ENCODE measurements around the gene CSN1S1. TPM values are rescaled to one million over a fixed set of nuclear protein-coding genes. Genes with fewer than 3 reads are reported as not detected.

CSN1S1 gene
- total RNA-seq, 2 donors from 2014 or later: not detected

DNA sequence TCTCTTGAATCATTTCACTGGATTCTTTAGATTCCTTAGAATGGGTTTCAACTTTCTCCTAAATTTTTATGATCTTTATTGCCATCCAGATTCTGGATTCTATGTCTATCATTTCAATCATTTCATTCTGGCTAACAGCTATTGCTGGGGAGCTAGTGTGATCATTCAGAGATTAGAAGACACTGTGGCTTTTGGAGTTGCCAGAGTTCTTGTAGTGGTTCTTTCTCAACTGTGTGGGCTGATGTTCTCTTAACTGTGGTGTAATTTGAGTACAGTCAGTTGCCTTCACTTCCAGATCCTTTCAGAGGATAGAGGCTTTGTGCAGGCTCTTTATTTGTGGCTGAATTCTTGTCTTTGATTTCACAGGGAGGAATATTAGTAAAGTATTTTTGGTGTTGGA lies 46.7 kb downstream of the CSN1S1 start:
- intact Hi-C loops (cut with DNase I, micrococcal nuclease): no loop called here
- ATAC-seq (no peak), DNase-seq (no peak)

DNA sequence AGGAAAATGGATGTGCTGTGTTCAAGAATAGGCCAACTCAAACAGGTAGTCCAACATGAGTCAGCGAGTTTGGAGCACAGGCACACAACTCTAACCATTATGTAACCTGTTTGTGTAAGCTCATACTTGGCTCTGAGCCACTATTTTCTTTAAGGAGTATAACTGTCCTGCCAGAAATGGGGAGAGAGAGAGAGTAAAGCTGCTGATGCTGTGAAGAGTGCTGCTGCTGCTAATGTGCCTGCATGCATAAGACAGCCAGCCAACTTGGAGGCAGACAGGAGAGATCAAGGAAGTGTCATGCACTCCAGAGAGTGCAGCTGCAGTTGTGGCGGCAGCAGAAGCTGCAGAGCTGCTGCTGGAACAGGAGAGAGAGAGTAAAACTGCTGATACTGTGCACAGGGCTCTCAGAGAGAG lies 53.2 kb downstream of the CSN1S1 start:
- DNase-seq (no peak), ATAC-seq (peak; percentile 59)
- intact Hi-C loops (cut with DNase I, micrococcal nuclease): no loop called here

DNA sequence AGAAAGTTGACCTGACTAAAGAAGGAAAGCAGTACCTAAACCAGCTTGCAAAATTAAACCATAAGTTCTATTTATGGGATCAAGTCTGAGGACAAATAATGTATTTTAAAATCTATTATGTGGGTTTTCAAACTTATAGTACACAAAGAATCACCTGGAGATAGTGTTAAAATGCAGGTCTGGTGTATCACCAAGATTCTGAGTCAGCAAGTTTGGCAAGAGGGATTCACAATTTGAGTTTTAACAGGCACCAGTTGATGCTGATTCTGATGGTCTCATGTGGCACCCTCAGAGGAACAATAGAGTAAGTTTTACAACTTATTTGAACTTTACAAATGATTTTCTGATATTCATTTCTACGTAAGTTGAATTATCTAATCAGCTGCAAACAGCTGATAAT lies 55.8 kb downstream of the CSN1S1 start:
- intact Hi-C loops (cut with DNase I, micrococcal nuclease): no loop called here
- ATAC-seq: no peak
- DNase-seq: no peak

DNA sequence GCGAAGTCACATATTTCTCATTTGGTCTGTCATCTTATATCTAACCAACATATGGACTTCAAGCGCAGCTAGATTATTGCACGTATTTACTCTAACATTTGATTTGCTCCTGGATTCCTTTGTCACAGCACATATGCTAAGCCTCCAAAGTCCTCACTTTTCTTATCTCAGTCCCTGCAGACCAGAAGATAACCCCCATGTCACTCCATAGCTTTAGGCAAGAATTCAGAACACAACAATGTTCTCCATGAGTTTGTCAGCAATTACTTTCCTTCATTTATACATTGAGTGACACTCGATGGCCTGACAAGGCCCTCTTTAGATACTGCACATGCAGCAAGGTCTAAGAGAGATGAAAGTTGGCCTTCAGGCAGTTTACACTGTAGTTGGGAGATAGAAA lies 60.1 kb downstream of the CSN1S1 start:
- ATAC-seq (no peak), DNase-seq (no peak)
- intact Hi-C loops (cut with DNase I, micrococcal nuclease): no loop called here

DNA sequence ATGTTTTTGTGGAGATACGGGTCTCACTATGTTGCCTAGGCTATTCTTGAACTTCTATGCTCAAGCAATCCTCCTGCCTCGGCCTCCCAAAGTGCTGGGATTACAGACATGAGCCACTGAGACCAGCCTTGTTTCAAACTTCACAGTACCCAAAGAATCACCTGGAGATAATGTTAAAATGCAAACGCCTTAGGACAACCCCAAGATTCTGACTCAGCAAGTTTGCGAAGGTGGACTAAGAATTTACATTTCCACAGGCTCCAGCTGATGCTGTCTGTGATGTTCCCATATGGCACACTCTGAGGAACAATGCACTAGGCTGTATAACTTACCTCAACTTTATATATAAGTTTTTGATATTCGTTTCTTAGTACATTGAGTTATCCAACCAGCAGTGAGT lies 63.9 kb downstream of the CSN1S1 start:
- DNase-seq (no peak), ATAC-seq (no peak)
- intact Hi-C loops (cut with DNase I, micrococcal nuclease): no loop called here

DNA sequence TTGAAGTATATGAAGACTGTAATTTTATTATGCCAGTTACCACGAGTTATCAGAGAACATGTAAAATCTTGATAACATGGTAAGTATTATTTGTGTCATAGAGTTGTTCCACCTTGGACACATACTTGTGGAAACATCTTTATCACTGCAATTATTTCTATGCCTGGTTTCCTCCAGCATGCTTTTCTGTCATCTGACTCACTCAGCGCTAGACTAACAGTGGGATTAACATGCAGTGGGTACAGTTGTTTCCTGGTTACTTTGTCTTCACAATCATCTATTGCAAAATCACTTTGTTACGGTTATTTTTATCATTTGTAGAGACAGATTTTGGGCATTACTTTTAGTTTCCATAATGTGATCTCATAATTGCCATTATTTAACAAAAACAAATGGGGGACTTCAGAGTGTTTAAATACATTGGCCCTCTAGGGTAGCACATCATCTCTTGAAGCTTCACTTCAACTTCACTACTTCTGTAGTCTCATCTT lies 64.7 kb downstream of the CSN1S1 start, which contains the start of gene STATH:
TSS of gene STATH (plus strand) at position 441 of the 491 bp plus-strand sequence. CDS start 2,472 bp downstream, outside the sequence.
- intact Hi-C loops (cut with DNase I, micrococcal nuclease): no loop called here
- ATAC-seq (no peak), DNase-seq (no peak)

Other genes with a start within 250 kb of the CSN1S1 start
- 100 to 1,000 TPM; 294 to 331 TPM for gene SULT1B1, start 170.4 kb upstream of the CSN1S1 start, total RNA-seq
- gene SULT1E1, start 70.9 kb upstream of the CSN1S1 start, total RNA-seq: under 1 TPM in 1 of 2 donors, not detected in 1; 0.47 TPM
- gene CSN2, start 34.7 kb downstream of the CSN1S1 start, total RNA-seq: not detected
- gene STATH, start 64.9 kb downstream of the CSN1S1 start, total RNA-seq: not detected
- gene HTN3, start 97.4 kb downstream of the CSN1S1 start, total RNA-seq: not detected
- not detected for gene HTN1, start 119.4 kb downstream of the CSN1S1 start, total RNA-seq
- gene PRR27, start 223.2 kb downstream of the CSN1S1 start, total RNA-seq: not detected